OCI-LY7 (cell line): ENCODE data around the gene CLTCL1. TPM values are rescaled to one million over a fixed set of nuclear protein-coding genes. Genes with fewer than 3 reads are reported as not detected.

Experiments used
- BruUV-seq: library from RNA; stranded (reverse); fragments of 400-500 nt; replicated peaks from 2 replicates; lab custom pipeline; 2021; lab: Mats Ljungman, UMichigan
- CTCF ChIA-PET: fragments of 300-600 bp; sonication (Branson Sonifier 250); formaldehyde crosslinking; loops from one replicate; lab custom pipeline; 2022; ENCODE audit warnings: antibody characterized with exemption; ENCODE audit not compliant: unreplicated experiment; lab: Charles Lee
- POLR2A ChIA-PET: fragments of 300-600 bp; sonication (Branson Sonifier 250); formaldehyde crosslinking; loops from one replicate; lab custom pipeline; 2022; ENCODE audit warnings: antibody characterized with exemption; lab: Charles Lee
- DNase-seq: peaks from one replicate; pipeline ENCODE4 v3.0.0-alpha.2; 2015; ENCODE audit warnings: low spot score
- H2AFZ ChIP-seq: fragments of 200-600 bp; sonication (generic), shearing (Covaris generic); 2 replicates; pipeline ENCODE4 v1.6.1; 2014; ENCODE audit warnings: mild to moderate bottlenecking, antibody characterized with exemption, low read length, moderate library complexity
- H3K27ac ChIP-seq: fragments of 200-600 bp; sonication (generic); 2 replicates; pipeline ENCODE4 v1.5.1; 2014; ENCODE audit warnings: mixed run types, low read depth, mild to moderate bottlenecking, moderate library complexity, low read length, inconsistent platforms; ENCODE audit not compliant: poor library complexity, severe bottlenecking
- H3K36me3 ChIP-seq: fragments of 200-600 bp; sonication (generic); 2 replicates; pipeline ENCODE4 v1.6.1; 2014; ENCODE audit warnings: mild to moderate bottlenecking, antibody characterized with exemption, low read length, moderate library complexity, mixed read lengths; ENCODE audit not compliant: insufficient read depth
- H3K4me1 ChIP-seq: fragments of 200-600 bp; sonication (generic); 2 replicates; pipeline ENCODE4 v1.5.1; 2014; ENCODE audit warnings: mild to moderate bottlenecking, low read length; ENCODE audit not compliant: insufficient read depth, poor library complexity, severe bottlenecking
- H3K4me2 ChIP-seq: fragments of 200-600 bp; sonication (generic); 2 replicates; pipeline ENCODE4 v1.6.1; 2014; ENCODE audit warnings: mild to moderate bottlenecking, low read length
- H3K4me3 ChIP-seq: fragments of 200-600 bp; sonication (generic); 2 replicates; pipeline ENCODE4 v1.5.1; 2014; ENCODE audit warnings: mild to moderate bottlenecking, low read depth, low read length; ENCODE audit not compliant: poor library complexity, severe bottlenecking
- H3K79me2 ChIP-seq: fragments of 200-600 bp; sonication (generic); 2 replicates; pipeline ENCODE4 v1.6.1; 2016; ENCODE audit warnings: low read depth, mild to moderate bottlenecking, low read length, moderate library complexity, mixed read lengths; ENCODE audit not compliant: insufficient read depth
- H3K9me2 ChIP-seq: fragments of 200-600 bp; sonication (generic); 2 replicates; pipeline ENCODE4 v1.6.1; 2016; ENCODE audit warnings: mild to moderate bottlenecking, low read length, mixed read lengths; ENCODE audit not compliant: insufficient read depth
- H3K9me3 ChIP-seq: fragments of 200-600 bp; sonication (generic); 2 replicates; pipeline ENCODE4 v1.6.1; 2014; ENCODE audit warnings: mild to moderate bottlenecking, mixed run types, low read length, mixed read lengths
- H4K20me1 ChIP-seq: fragments of 200-600 bp; sonication (generic); 2 replicates; pipeline ENCODE4 v1.6.1; 2014; ENCODE audit warnings: mild to moderate bottlenecking, antibody characterized with exemption, low read length, moderate library complexity, mixed read lengths; ENCODE audit not compliant: insufficient read depth
- EZH2phosphoT487 ChIP-seq: fragments of 200-600 bp; sonication (generic); IDR thresholded peaks from 2 replicates; pipeline ENCODE4 v1.6.1; 2018; ENCODE audit warnings: low read depth, borderline replicate concordance, mild to moderate bottlenecking, mixed run types, antibody characterized with exemption, low read length, moderate library complexity, mixed read lengths
- intact Hi-C: fragments of 100-400 bp; cut with micrococcal nuclease; formaldehyde crosslinking; loops from one replicate; pipeline ENCODE4 v1.10.0; 2022; ENCODE audit not compliant: unreplicated experiment
- total RNA-seq, 2 experiments: library from RNA; depleted of rRNA in 1 of 2; stranded (reverse); fragments of >200 nt in 1 of 2; shearing (Covaris generic) in 1 of 2; gene quantifications; 2 replicates each; pipeline ENCODE4 v1.2.3, GENCODE V29; 2014 to 2022
- TF ChIP-seq, protein P1 (sequence below): fragments of 200-600 bp; sonication (generic); conservative IDR thresholded peaks from 2 replicates; pipeline ENCODE4 v1.5.1; 2014; ENCODE audit warnings: mild to moderate bottlenecking, antibody characterized with exemption, low read length, moderate library complexity, mixed read lengths

The CLTCL1 gene
- total RNA-seq, 2 experiments from 2014 or later, result 0.44 to 0.99 TPM

DNA sequence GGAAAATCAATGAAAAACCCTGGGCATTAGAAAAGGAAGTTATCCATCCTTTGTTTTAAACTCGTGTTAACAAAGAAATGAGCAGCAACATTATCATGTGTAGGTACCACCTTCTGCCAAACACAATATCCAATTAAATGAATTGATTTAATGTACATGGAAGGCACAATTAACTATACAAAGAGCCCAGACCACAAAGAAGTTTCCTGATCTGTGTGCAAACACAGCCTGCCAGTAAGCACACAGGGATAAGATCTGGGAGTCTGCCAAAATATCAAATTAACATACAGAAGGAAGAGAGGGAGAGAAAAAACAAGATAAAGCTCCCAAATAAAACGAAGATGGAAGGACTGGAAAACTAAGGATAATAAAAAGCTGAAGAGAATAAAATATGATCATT, 58.9 kb downstream of the CLTCL1 start:
- no peaks in the 10 kb centered on the region for H3K9me2 ChIP-seq
- no peak for DNase-seq
- CTCF ChIA-PET, result interaction anchor here (0.9 kb wide), 1 partner anchor 19 kb away, joined by 3 read pairs; no protein-coding TSS in a partner anchor
- H3K4me3 ChIP-seq, result no peak overlapping the region
- no peaks in the 10 kb centered on the region for H3K36me3 ChIP-seq
- no peak overlapping the region for H3K4me2 ChIP-seq
- no TSS peak for BruUV-seq
- no peaks in the 10 kb centered on the region for H3K4me1 ChIP-seq
- H3K9me3 ChIP-seq, result no peaks in the 10 kb centered on the region
- POLR2A ChIA-PET, result no interaction called here
- intact Hi-C loops, result no loop called here
- no peaks in the 10 kb centered on the region for H3K79me2 ChIP-seq
- H3K27ac ChIP-seq, result no peak overlapping the region
- H2AFZ ChIP-seq, result no peak overlapping the region
- no peaks in the 10 kb centered on the region for H4K20me1 ChIP-seq
- TF ChIP-seq EZH2phosphoT487, result no peak
- TF ChIP-seq, protein P1, sequence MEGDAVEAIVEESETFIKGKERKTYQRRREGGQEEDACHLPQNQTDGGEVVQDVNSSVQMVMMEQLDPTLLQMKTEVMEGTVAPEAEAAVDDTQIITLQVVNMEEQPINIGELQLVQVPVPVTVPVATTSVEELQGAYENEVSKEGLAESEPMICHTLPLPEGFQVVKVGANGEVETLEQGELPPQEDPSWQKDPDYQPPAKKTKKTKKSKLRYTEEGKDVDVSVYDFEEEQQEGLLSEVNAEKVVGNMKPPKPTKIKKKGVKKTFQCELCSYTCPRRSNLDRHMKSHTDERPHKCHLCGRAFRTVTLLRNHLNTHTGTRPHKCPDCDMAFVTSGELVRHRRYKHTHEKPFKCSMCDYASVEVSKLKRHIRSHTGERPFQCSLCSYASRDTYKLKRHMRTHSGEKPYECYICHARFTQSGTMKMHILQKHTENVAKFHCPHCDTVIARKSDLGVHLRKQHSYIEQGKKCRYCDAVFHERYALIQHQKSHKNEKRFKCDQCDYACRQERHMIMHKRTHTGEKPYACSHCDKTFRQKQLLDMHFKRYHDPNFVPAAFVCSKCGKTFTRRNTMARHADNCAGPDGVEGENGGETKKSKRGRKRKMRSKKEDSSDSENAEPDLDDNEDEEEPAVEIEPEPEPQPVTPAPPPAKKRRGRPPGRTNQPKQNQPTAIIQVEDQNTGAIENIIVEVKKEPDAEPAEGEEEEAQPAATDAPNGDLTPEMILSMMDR, result no peak

DNA sequence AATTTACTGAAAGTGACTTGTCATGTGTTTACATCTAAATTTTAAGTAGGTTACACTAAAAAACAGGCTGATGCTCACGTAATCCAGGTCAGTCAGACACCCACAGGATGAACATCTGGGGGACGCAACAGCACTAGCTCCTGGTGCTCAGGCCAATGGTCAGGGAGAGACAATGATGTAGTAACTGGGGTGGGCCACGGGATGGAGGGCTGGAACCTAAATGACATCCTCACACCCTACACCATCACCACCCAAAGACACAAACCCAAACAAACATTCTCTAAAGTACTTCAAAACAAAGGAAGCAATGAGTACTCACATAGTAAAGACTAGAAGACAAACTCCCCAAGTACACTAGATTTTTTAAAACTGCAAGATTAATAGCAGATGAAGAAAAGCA, 59.5 kb downstream of the CLTCL1 start:
- Histone ChIP-seq H4K20me1 (no peaks in the 10 kb centered on the region), H3K27ac (no peak overlapping the region), H3K4me1 (no peaks in the 10 kb centered on the region), H3K9me3 (no peaks in the 10 kb centered on the region), H3K79me2 (no peaks in the 10 kb centered on the region), H3K36me3 (no peaks in the 10 kb centered on the region), H3K9me2 (no peaks in the 10 kb centered on the region), H3K4me2 (no peak overlapping the region), H2AFZ (no peak overlapping the region), H3K4me3 (no peak overlapping the region)
- CTCF ChIA-PET, result no interaction called here
- TF ChIP-seq EZH2phosphoT487, result no peak
- TF ChIP-seq, protein P1, result no peak
- intact Hi-C loops, result no loop called here
- no peak for DNase-seq
- no TSS peak for BruUV-seq
- POLR2A ChIA-PET, result no interaction called here

DNA sequence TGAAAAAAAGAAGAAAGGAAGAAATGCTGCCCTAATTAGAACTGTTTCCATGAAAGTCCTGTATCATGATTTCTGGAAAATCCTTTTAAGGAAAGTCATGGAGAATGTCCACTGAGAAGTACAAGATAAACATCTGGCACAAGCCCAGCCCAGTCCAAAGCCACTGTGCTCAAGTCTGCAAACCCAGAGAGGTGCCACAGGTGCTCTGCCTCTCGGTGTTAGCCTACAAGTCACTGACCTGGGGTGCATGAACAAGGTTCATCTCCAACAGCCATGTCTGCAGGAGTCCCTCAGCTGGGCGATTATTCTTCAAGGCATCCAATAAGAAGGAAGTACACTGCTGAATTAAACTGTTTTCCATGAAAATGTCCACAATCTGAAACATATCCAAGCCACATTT, 61.9 kb downstream of the CLTCL1 start:
- Histone ChIP-seq H3K4me3 (no peak overlapping the region), H2AFZ (no peak overlapping the region), H3K79me2 (no peaks in the 10 kb centered on the region), H4K20me1 (no peaks in the 10 kb centered on the region), H3K4me2 (no peak overlapping the region), H3K9me3 (no peaks in the 10 kb centered on the region), H3K36me3 (no peaks in the 10 kb centered on the region), H3K9me2 (no peaks in the 10 kb centered on the region), H3K4me1 (no peaks in the 10 kb centered on the region), H3K27ac (no peak overlapping the region)
- BruUV-seq, result no TSS peak
- CTCF ChIA-PET, result no interaction called here
- intact Hi-C loops, result no loop called here
- POLR2A ChIA-PET, result no interaction called here
- TF ChIP-seq EZH2phosphoT487, result no peak
- TF ChIP-seq, protein P1, result no peak
- no peak for DNase-seq
